HepG2 (cell line): ENCODE data around the gene SUPT6H. TPM values are rescaled to one million over a fixed set of nuclear protein-coding genes. Genes with fewer than 3 reads are reported as not detected.

ENCODE experiments used
- AHDC1 ChIP-seq: sonication (generic); formaldehyde crosslinking; IDR thresholded peaks from 2 replicates; pipeline ENCODE4 v1.5.1; 2020; ENCODE audit warnings: mild to moderate bottlenecking, missing genetic modification reagents, borderline replicate concordance
- DBP ChIP-seq: sonication (generic); formaldehyde crosslinking; IDR thresholded peaks from 2 replicates; pipeline ENCODE4 v1.4.0; 2020; ENCODE audit warnings: missing genetic modification reagents; ENCODE audit errors: not compliant biosample characterization
- DR1 ChIP-seq: sonication (generic); formaldehyde crosslinking; IDR thresholded peaks from 2 replicates; pipeline ENCODE4 v1.8.0; 2021; ENCODE audit warnings: mild to moderate bottlenecking, missing genetic modification reagents, inconsistent platforms
- NKX3-1 ChIP-seq: sonication (generic); formaldehyde crosslinking; IDR thresholded peaks from 2 replicates; pipeline ENCODE4 v1.5.0; 2020; ENCODE audit warnings: missing genetic modification reagents
- PHF20 ChIP-seq: sonication (generic); formaldehyde crosslinking; IDR thresholded peaks from 2 replicates; pipeline ENCODE4 v1.5.0; 2020; ENCODE audit warnings: mild to moderate bottlenecking, missing genetic modification reagents
- THAP9 ChIP-seq: sonication (generic); formaldehyde crosslinking; IDR thresholded peaks from 2 replicates; pipeline ENCODE4; 2020; ENCODE audit warnings: missing genetic modification reagents, mild to moderate bottlenecking, borderline replicate concordance
- TP53 ChIP-seq: sonication (generic); formaldehyde crosslinking; conservative IDR thresholded peaks from 2 replicates; pipeline ENCODE4 v1.4.0; 2020; ENCODE audit warnings: missing genetic modification reagents
- ZBTB49 ChIP-seq: sonication (generic); formaldehyde crosslinking; IDR thresholded peaks from 2 replicates; pipeline ENCODE4 v1.4.0; 2020; ENCODE audit warnings: missing genetic modification reagents, borderline replicate concordance
- ZBTB7B ChIP-seq: sonication (generic); formaldehyde crosslinking; IDR thresholded peaks from 2 replicates; pipeline ENCODE4 v1.4.0; 2020; ENCODE audit warnings: missing genetic modification reagents
- ZC3H13 ChIP-seq: sonication (generic); formaldehyde crosslinking; IDR thresholded peaks from 2 replicates; pipeline ENCODE4 v1.8.1; 2023; ENCODE audit warnings: mild to moderate bottlenecking, missing genetic modification reagents, moderate library complexity
- ZNF12 ChIP-seq: sonication (generic); formaldehyde crosslinking; IDR thresholded peaks from 2 replicates; pipeline ENCODE4 v1.5.0; 2020; ENCODE audit warnings: missing genetic modification reagents
- ZNF292 ChIP-seq: sonication (generic); formaldehyde crosslinking; IDR thresholded peaks from 2 replicates; pipeline ENCODE4 v1.8.1; 2022; ENCODE audit warnings: mild to moderate bottlenecking, low read depth, missing genetic modification reagents, borderline replicate concordance
- ZNF737 ChIP-seq: sonication (generic); formaldehyde crosslinking; IDR thresholded peaks from 2 replicates; pipeline ENCODE4 v1.5.0; 2020; ENCODE audit warnings: missing genetic modification reagents, mild to moderate bottlenecking, borderline replicate concordance
- polyA plus RNA-seq, 8 experiments: library from polyadenylated mRNA; depleted of rRNA in 3 of 8; stranded (reverse) in 7 of 8; unstranded in 1 of 8; fragments of >200 nt; fragmentation: Illumina TruSeq in 4 of 8; extraction: Trizol in 4 of 8; gene quantifications; 2 replicates each; pipeline versions ENCODE4 v1.2.1 to v1.2.3, GENCODE V29; 2011 to 2016; ENCODE audit warnings: low read depth in 4 of 8, missing spikeins in 1 of 8, mixed read lengths in 1 of 8; ENCODE audit not compliant: insufficient read depth in 1 of 8
- total RNA-seq, 5 experiments: library from RNA; depleted of rRNA; stranded (reverse); fragments of >200 nt; fragmentation: Illumina TruSeq; extraction: Trizol; gene quantifications; 2 replicates each; pipeline ENCODE4 v1.2.3, GENCODE V29; 2016; ENCODE audit warnings: low read depth in 1 of 5

Gene SUPT6H
- total and polyA plus RNA-seq, 2 of the 13 experiments (the other 11 are each of a cell fraction or from before 2014, with no cell fraction given): 32.7 to 39.9 TPM

GRCh38 chr17:28710861-28711722 lies 49.1 kb downstream of the SUPT6H start (continued):
- TF ChIP-seq NKX3-1 (CRISPR knock-in tag) (0 out of 2 replicates have a peak, but pooled peaks have one; percentile 19), AHDC1 (CRISPR knock-in tag) (no peak), TP53 (CRISPR knock-in tag) (peak; percentile 17; the same call in 1 of the 2 replicates), ZNF12 (CRISPR knock-in tag) (0 out of 2 replicates have a peak, but pooled peaks have one; percentile 28), DR1 (CRISPR knock-in tag) (no peak), ZNF737 (no peak), ZBTB49 (CRISPR knock-in tag) (no peak), DBP (no peak), ZNF292 (CRISPR knock-in tag) (no peak), THAP9 (CRISPR knock-in tag) (no peak), ZBTB7B (peak; percentile 71; the same call in 1 of the 2 replicates), PHF20 (CRISPR knock-in tag) (no peak), ZC3H13 (no peak)
